ENCODE results near the gene MGAT5.

The MGAT5 gene

DNA sequence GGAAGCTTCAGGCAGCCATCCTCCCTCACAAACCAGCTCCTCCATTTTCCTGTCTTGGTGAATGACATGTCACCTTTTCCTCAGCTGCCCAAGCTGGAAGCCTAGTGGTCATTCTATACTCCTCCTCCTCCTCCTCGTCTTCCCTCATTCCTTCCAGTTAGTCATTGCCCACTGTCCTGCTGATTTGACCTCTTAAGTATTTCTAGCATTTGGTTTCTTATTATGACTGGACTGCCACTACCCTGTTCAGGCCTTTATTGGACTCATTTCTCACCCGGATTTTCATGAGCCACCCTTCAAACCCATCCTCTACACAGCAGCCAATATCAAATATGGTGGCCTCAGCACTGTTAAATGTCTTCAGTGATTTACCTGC is 21.9 kb upstream of the MGAT5 start:
- peak; percentile 9 for ATAC-seq
- no peak for DNase-seq

DNA sequence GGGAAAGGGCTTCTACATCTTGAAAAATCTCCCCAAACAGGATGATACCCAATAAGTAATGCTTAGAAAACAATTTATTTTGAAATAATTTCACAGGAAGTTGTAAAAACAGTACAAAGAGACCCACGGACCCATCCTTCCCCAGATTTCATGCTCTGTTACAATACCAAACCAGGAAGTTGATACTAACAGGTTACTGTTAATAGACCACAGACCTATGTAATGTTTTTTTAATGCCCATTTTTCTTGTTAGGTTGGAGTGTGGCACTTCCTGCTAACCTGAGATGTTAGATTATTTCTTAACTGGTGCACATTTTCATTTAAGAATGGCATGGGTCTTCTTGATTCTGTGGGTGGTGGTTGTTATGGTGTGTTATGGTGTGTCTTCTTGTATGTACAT is 21.4 kb upstream of the MGAT5 start:
- ATAC-seq (no peak), DNase-seq (no peak)

DNA sequence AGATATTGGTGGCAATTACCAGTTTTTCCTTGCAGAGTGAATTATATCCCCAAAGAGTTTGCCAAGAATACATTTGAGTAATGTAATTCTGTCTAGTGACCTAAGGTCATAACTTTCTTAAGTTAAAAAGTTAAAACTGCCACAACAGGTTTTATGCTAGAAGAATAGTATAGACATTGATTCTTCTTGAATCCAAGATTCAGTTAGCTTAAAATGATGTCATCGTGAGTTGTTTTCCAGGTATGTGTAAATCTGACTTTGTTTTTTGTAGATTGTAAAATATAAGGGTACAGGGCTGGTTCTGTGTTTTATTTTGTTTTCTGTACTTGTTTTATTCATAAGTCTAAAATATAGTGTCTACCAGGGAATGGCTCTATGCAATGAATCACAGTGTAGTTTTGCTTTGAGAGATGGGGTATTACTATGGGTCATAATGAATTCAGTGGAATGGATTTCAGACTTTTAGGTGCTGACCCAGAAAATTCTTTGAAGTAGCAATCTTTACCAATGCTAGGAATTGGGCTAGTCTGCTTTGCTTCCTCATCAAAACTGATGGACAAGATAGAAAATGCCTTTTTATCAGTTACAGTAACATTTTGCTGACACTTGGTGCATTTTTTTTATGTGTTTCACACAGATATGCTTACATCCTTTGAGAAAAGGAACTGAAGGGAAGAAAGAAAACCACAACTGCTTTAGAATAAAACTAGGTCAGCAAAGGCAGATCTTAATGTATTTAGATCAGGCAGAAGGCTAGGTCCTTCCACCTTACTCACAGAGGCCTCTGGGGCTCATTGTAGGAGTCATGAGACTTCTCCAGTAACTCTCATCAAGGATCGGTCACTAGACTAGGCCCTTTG is 20.8 kb upstream of the MGAT5 start:
- DNase-seq = no peak

DNA sequence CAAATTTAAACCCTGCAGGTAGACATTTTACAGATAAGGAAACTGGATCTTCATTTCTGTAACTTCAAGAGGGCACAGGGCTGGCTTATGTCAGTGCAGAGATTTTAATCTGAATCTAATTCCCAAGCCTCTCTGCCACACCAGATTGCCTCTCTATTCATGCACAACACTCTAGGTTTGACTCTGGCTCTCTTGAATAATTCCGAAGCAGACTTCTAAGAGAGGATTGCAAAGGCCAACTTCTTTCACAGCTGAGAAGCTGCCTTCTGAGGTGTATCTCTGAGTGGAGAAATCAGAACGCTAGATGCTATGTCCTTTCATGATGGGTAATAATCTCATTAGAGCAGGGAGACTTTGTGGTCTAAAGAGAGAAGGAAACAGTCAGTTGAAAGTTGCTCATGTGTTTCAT is 20.1 kb upstream of the MGAT5 start:
- ATAC-seq = peak; percentile 28

More for the DNA sequence above, 20.8 kb upstream of the MGAT5 start:
- ATAC-seq = peak; percentile 77

DNA sequence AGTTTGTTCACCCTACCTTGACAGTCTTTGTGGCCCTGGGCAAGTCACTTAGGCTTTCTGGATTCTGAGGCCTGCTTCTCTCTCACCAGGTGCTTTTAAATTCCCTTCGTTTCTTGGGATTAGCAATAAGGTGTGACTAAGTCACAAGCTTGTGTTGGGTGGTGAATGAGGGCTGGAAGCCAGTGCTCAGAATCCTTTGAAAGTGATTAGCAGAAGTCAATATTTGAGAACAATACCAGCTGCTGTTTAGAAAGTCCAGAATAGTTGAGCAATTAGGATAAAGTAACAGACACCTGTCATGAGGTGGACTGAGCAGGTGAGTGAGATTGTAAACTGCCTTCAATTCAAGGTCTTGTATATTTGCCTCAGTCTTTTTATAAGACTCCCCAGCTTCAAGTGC is 19.3 kb upstream of the MGAT5 start:
- ATAC-seq (no peak), DNase-seq (no peak)

More for the DNA sequence above, 20.1 kb upstream of the MGAT5 start:
- DNase-seq = no peak

DNA sequence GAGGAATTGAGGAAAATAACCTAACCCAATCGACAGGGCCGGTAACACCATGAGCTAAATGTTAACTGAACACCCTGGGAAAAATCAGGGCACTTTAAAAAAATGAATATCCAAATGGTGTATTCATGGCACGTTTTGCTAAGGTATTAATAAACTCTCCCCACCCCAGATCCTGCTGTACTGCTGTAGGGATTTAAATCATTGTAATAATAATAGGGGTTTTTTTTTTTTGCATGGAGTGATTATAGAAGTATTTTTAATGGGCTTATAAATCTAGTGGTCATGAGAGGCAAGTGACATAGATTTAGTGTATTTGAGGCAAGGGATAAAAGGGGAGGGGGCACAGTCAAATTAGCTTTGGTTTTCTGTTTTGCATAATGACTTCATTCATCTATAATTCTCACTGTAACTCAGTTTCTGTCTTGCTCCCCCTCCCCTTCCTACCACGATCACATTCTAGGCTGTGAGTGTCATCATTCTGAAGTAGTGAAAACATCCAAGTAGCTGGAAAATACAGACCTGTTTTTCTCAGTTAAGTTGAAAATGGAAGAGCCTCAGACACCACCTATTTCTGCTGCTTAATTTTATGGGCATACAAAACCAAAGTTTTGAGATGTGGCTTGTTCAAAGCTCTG is 18.2 kb upstream of the MGAT5 start:
- ATAC-seq = no peak
- DNase-seq = no peak

DNA sequence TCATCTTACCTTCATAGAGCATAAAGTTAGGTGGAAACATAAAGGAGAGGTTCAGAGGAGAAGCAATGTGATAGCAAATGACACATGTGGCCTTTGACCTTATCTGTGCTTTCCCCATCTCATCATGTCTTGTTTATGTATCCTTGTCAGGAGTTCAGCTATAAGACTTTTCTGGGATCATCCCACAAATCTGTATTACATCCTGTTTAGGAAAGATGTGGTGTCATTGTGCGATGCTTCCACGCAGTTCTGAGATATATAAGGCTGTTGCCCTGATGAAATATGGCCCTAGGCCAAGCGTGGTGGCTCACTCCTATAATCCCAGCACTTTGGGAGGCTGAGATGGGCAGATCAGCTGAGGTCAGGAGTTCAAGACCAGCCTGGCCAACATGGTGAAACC is 15.5 kb upstream of the MGAT5 start:
- DNase-seq (no peak), ATAC-seq (no peak)

DNA sequence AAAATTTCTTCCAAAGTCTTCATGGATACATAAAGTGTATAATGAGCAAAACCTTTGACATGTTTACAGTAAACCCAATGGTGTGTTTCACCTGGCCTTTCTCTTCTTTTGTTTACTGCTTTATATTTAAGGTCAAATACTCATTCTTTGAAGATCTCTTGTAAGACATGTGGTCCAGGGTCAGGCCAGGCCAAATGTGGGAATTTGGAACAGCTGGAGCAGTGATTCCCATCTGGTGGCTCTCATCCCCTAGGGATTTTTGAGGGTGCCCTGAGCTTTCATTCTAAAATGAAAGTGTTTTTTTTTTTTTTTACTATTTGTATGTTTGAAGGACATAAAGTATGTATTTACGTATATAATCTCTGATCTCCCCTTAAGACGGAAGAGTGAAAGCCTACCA is 13.8 kb upstream of the MGAT5 start:
- ATAC-seq = no peak
- no peak for DNase-seq

DNA sequence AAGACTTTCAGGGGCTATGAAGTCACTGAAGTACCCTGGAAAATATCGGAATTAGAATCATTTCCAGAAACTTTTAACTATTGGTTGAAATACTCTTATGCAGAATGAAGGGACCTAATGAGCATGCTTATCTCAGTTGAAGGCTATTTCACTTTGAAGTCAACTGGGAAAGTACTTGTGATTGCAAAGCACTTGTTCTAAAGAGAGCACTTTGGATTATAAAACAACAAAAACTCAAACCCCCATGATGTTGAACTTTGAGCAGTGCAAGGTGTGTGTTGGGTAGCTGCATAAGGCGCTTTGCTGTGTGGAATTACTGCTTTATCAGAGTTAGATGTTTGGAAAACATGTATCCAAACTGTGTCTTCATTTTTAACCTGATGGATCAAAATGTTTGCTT is 12.0 kb upstream of the MGAT5 start:
- ATAC-seq (no peak), DNase-seq (no peak)

DNA sequence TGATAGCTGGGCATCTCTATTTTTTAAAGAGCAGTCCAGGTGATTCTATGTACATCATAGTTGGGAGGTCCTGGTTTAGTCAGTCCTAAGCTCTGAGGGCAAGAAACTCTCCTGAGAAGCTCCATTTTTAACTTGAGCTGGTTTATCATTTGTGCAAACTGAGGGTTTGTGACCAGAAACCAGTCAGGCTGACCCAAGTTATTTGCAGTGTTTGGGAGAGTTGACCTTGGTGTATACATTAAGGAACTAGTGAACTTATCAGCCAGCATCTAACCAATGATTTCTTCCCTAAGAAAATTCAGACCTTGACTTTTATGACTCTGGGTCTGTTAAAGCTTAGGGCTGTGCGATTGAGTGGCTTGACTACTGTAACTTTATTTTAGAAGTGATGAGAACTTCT is 10.6 kb upstream of the MGAT5 start:
- DNase-seq = no peak

DNA sequence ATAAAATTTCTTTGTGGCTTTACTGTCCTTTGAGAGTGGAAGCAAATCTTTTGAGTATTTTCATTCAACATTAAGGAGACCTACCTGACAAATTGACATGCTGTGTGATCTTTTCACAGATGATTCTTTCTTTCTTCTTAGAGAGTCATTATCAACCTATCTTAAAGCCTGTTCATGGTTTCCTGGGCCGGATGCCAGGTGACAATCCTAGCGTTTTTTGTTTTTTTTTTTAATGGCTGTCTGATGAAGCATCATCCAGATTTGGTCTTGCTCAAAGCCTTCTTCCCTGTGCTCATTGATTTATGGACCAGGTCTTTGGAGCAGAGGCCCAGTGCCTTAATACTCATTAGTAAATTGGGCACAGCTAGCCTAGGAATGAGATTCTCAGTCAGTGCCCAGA is 9.8 kb upstream of the MGAT5 start:
- ATAC-seq (no peak), DNase-seq (no peak)

More for the DNA sequence above, 10.6 kb upstream of the MGAT5 start:
- no peak for ATAC-seq

DNA sequence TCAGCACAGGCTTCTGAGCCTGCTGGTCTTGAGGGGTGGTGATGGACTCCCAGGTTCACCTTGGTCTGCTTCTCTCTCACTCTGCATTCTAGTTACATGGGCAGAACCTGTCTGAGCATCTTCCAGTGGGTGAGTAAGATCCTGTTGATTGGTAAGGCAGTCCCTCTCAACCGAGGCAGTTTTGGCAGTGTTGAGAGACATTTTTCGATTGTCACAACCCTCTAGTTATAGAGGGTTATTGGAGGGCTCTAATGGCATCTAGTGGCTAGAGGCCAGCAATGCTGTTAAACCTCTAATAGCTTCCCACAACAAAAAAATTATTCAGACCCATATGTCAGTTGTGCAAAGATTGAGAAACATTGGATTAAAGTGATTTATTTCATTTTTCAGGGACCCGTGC is 9.3 kb upstream of the MGAT5 start:
- peak; percentile 22 for ATAC-seq
- no peak for DNase-seq

DNA sequence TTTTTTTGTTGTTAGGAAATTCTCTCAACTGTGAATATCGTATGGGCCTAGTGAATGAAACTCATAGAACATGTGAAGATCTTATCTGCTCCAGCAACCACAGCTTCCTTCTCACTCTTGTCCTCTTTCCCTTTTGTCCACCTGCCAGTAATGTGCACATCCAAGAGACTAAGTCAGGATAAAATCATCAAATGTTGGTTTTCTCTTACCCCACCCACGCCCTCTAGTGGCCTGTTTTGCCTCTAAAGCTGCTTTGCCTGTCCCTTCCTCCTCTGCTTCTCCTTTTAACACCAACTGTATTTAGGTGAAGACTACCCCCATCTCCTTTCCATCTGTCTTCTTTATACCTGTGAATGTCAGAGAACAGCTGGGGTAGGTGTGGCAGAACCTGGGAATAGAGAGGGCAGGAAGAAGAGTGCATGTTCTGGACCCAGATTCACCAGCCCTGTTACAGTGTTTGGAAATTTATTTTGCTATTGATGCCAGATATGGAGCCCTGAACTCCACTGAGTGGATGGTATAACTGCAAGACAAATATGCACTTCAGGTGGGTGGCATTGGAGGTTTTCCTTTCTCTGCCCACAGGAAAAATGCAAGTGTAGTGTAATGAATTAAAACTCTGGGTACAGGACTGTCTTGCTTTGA is 8.4 kb upstream of the MGAT5 start:
- no peak for ATAC-seq
- DNase-seq = peak; percentile 84

DNA sequence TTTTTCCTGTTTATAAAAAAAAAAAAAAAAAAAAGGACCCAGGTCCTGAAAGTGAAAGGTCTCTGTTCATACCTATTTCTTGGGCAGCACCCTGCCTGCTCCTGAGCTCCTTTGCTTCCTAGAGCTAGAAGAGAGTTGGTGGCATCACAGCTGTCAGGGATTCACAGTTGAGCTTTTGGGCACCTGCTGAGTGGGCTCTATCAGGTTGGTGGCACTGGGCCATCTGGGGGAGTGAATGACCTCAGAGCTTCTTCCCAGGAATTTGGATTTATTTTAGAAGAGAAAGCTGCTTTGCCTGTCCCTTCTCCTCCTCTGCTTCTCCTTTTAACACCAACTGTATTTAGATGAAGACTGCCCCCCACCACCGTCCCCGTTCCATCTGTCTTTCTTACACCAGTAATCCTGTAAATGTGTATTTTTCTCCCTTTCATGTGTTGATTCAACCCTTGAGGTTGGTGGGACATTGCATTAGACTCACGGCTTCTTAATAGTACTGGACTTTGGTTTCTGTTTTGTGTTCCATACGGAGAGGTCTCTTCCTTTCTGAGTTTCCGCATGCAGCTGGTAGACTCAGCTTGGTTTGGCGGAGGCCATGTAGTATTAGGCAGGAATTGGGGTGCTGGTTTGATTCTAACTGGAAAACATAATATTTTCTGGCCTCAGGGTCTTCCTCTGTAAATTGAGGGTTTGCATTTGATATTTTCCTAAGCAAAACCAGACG is 7.6 kb upstream of the MGAT5 start:
- ATAC-seq = no peak
- DNase-seq = no peak

DNA sequence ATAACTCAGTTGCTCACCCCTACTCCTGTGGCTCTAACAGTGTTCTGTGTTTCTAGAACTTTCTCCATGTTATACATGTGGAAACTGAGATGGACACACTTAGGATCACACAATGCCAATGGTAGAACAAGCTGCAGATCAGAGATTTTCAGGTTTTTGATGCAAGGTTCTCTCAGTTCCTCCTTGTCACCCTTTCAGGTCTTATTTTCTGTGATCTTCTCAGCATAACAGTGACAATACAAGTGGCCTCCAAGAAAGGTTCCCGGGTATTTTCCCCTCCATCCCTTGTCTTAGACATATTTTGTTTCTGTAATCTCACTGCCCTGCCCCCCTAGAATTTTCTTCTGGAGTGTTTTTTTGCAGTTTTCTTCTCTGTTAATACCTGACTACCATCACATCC is 6.2 kb upstream of the MGAT5 start:
- ATAC-seq (no peak), DNase-seq (no peak)

DNA sequence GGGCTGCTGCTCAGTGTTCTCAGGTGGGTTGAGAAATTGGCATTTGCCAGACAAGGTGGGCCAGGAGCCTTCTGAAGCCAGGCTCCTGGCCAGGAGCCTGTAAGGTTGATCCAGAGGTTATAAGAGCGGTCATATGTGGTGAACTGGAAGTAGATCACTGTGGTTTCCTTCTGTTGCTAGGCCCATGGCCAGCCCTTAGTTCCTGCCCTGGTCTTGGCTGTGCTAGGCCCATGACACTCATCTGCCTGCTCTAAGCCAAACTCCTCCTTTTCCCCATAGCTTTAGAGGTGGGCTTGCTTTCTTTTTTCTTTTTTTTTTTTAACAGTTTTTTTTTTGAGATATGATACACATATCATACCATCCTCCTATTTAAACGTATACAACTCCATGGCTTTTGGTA is 5.0 kb upstream of the MGAT5 start:
- ATAC-seq = no peak
- no peak for DNase-seq

DNA sequence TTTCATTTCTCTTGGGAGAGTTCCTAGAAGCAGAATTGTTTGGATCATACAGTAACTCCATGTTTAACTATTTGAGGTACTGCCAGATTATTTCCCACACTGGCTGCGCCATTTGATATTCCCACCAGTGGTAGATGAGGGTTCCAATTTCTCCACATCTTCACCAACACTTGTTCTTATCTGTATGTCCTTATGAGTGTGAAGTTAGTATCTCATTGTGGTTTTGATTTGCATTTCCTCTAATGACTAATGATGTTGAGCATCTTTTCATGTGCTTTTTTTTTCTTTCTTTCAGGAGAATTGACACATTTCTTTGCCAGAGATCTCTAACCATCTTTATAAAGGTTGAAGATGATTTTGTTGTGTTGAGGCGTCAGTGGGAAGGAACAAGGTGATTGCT is 4.1 kb upstream of the MGAT5 start:
- ATAC-seq = peak; percentile 29

DNA sequence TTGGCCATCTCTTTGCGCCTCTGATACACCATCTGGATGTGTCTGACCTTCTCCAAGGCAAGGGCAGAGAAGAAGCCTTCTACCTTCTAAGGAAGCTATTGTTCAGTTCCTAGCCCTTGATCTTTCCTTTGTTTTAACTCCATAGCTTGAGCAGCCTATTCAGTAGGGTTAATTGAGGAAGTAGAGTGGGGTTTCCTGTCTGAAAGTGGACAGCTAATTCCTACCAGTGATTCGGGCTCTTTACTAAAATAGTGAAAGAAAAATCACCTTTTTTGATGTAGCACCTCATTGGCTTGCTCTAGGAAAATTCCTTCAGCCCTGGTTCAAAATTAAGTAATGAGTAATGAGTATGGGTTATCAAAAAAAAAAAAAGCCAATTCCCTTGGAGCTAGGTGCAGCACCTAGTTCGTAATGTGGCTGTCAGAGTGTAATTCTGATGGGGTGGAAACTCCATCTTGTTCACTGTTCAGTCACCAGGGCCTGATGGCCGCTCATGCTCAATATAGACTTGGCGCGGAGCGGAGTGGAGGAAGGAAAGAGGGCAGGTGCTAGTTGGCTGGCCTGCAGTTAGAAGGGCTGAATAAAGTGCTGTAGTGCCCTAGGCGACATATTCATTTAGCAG is 2.9 kb upstream of the MGAT5 start:
- DNase-seq (peak; percentile 40), ATAC-seq (peak; percentile 65)

More for the DNA sequence above, 4.1 kb upstream of the MGAT5 start:
- DNase-seq = no peak

DNA sequence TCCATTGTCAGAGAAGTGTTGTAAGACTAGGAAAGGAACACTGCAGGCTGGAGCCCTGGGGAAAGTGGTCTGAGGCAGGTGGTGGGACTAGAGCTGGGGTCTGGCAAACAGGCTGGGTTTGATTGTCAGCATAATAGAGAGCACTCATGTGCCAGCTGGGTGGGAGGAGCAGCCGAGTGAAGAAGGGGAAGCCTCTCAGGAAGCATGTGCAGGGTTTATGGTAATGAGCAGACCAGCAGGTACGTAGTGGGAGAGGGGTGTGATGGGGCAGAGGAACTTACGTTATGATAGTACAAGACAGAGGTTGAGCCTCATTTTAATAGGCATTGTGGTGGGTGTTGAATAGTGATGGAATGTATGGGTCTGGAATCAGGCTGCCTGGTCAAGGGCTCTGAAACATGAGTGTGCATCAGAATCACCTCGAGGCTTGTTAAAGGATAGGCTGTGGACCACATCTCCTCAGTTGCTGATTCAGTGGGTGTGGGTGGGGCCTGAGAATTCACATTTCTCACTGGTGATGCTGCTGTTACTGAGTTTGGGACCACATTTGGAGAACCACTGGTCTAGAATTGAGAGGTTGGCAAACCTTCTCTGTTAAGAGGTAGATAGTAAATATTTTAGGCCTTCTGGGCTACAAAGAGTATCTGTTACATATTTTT is 1.7 kb upstream of the MGAT5 start:
- ATAC-seq (peak; percentile 66), DNase-seq (peak; percentile 61)

DNA sequence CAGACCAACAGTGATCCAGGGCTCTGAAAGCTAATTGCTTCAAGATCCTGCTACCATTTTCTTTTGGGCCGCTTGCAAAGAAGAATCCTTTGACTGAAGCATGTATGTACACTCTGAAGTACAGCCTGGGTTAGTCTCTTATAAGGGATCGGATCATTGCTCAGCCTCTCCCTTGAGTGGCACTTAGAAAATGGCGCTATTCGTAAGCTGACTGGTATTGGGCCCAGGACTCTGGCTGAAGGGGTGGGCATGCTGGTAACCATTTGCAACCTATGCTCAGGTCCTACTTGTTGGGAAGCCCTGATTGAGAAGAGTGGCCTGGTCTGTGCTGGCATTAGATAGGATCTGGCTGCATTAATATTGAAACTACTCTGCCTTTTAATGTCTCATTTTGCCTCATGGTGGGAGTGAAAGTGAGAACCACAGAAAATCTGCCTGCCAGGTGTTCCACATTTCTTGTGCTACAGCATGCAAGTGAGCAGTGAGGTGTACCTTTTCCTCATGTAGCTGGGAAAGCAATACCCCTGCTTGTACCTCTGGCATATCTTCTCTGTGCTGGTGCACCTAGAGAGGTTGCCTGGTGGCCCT is 661 bp upstream of the MGAT5 start:
- DNase-seq (no peak), ATAC-seq (peak; percentile 17)

DNA sequence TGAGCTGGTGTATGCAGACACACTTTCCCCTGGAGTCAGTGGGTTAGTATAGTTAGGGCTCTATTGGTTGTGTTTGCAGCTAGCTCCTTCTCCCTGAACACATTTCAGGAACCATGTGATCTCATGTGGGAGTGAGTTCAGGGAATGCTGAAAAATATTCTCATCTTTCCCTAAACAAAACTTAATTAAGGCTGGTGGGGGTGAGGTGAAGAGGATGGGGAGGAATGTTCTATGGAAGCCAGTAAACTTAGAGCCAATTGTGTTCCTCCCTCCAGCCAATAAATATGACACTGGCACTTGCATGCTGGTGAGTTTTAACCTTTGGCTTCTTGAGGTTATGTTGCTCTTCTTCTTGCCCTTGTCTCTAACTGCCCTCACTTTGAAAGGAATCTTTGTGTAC is 952 bp downstream of the MGAT5 start:
- no peak for DNase-seq

More for the DNA sequence above, 952 bp downstream of the MGAT5 start:
- ATAC-seq = no peak
